SK-N-SH (cell line): ENCODE measurements around the gene GPATCH1. TPM values are rescaled to one million over a fixed set of nuclear protein-coding genes. Genes with fewer than 3 reads are reported as not detected.

Experiments
- CTCF ChIA-PET: fragments of 300-600, 350-600 bp; formaldehyde crosslinking; extraction: SDS; loops from one replicate; lab custom pipeline; 2021; lab: Yijun Ruan, JAX
- POLR2A ChIA-PET: fragments of 350-600 bp; sonication (Branson Sonifier 250); formaldehyde crosslinking; extraction: SDS; loops from one replicate; lab custom pipeline; 2020; ENCODE audit warnings: antibody characterized with exemption, inconsistent platforms; lab: Yijun Ruan, JAX
- DNase-seq: peaks from one replicate; pipeline ENCODE4 v3.0.0; 2012
- H2AFZ ChIP-seq: fragments of 200-600 bp; sonication (generic); 2 replicates; pipeline ENCODE4 v1.8.1; 2016; ENCODE audit warnings: antibody characterized with exemption, mild to moderate bottlenecking, low read depth
- H3F3A ChIP-seq: fragments of 200-600 bp; sonication (generic); replicated peaks from 2 replicates; pipeline ENCODE3; 2016; ENCODE audit warnings: antibody characterized with exemption, mild to moderate bottlenecking; ENCODE audit not compliant: insufficient read depth
- H3K27ac ChIP-seq, 2 experiments: fragments of 200-500 bp in 1 of 2; fragments of 200-600 bp in 1 of 2; sonication (Bioruptor generic) in 1 of 2; sonication (generic), shearing (Covaris generic) in 1 of 2; 2 replicates each; pipeline versions ENCODE4 v1.5.1 to v1.6.1; 2014 to 2016; ENCODE audit warnings: low read depth in 2 of 2, inconsistent platforms in 1 of 2, low read length in 1 of 2, mild to moderate bottlenecking in 1 of 2, mixed read lengths in 1 of 2
- H3K27me3 ChIP-seq: fragments of 200-600 bp; sonication (generic), shearing (Covaris generic); 2 replicates; pipeline ENCODE4 v1.6.1; 2016; ENCODE audit warnings: mixed run types; ENCODE audit not compliant: insufficient read depth
- H3K36me3 ChIP-seq, 2 experiments: fragments of 200-500 bp in 1 of 2; fragments of 200-600 bp in 1 of 2; sonication (Bioruptor generic) in 1 of 2; sonication (generic) in 1 of 2; replicated peaks in 1 of 2; 2 replicates each; pipeline versions ENCODE3 to v1.5.1; 2014 to 2016; ENCODE audit warnings: low read length in 1 of 2, mild to moderate bottlenecking in 1 of 2; ENCODE audit not compliant: insufficient read depth in 2 of 2, control insufficient read depth in 1 of 2
- H3K4me1 ChIP-seq, 2 experiments: fragments of 200-500 bp in 1 of 2; fragments of 200-600 bp in 1 of 2; sonication (Bioruptor generic) in 1 of 2; sonication (generic), shearing (Covaris generic) in 1 of 2; 2 replicates each; pipeline versions ENCODE4 v1.5.1 to v1.6.1; 2014 to 2016; ENCODE audit warnings: low read depth in 1 of 2, low read length in 1 of 2, mixed run types in 1 of 2; ENCODE audit not compliant: insufficient read depth in 2 of 2, control insufficient read depth in 1 of 2
- H3K4me2 ChIP-seq: fragments of 200-600 bp; sonication (generic), shearing (Covaris generic); 2 replicates; pipeline ENCODE4 v1.6.1; 2017; ENCODE audit warnings: mixed run types
- H3K4me3 ChIP-seq, 2 experiments: fragments of 200-500 bp in 1 of 2; fragments of 200-600 bp in 1 of 2; sonication (Bioruptor generic) in 1 of 2; sonication (generic), shearing (Covaris generic) in 1 of 2; 2 replicates each; pipeline versions ENCODE4 v1.5.1 to v1.8.1; 2014 to 2016; ENCODE audit warnings: low read depth in 2 of 2, inconsistent platforms in 1 of 2, low read length in 1 of 2, mild to moderate bottlenecking in 1 of 2, mixed read lengths in 1 of 2, moderate library complexity in 1 of 2
- H3K79me2 ChIP-seq: fragments of 200-600 bp; sonication (generic); 2 replicates; pipeline ENCODE4 v1.8.1; 2017; ENCODE audit warnings: mild to moderate bottlenecking; ENCODE audit not compliant: insufficient read depth
- H3K9ac ChIP-seq: fragments of 200-600 bp; sonication (generic); 2 replicates; pipeline ENCODE4 v1.6.1; 2017; ENCODE audit warnings: mixed run types
- H3K9me2 ChIP-seq: fragments of 200-600 bp; sonication (generic); 2 replicates; pipeline ENCODE4 v1.6.1; 2017; ENCODE audit warnings: mixed run types
- H3K9me3 ChIP-seq: fragments of 200-600 bp; sonication (generic); 2 replicates; pipeline ENCODE4 v1.6.1; 2017; ENCODE audit warnings: mixed run types, mild to moderate bottlenecking, moderate library complexity
- H4K20me1 ChIP-seq: fragments of 200-600 bp; sonication (generic); 2 replicates; pipeline ENCODE4 v1.6.1; 2017; ENCODE audit warnings: mild to moderate bottlenecking, mixed run types; ENCODE audit not compliant: insufficient read depth
- EP300 ChIP-seq, 2 experiments: IDR thresholded peaks; 2 replicates each; pipeline versions ENCODE4 v1.4.0 to v1.6.1; 2012; ENCODE audit warnings: borderline replicate concordance in 1 of 2, low read depth in 1 of 2, low read length in 1 of 2
- FOXJ3 ChIP-seq: sonication (generic); formaldehyde crosslinking; IDR thresholded peaks from 2 replicates; pipeline ENCODE4 v1.5.1; 2020; ENCODE audit warnings: mild to moderate bottlenecking, missing genetic modification reagents
- FOXM1 ChIP-seq: IDR thresholded peaks from 2 replicates; pipeline ENCODE4 v1.4.0; 2012; ENCODE audit warnings: low read depth, mild to moderate bottlenecking
- GATA2 ChIP-seq: sonication (generic); formaldehyde crosslinking; IDR thresholded peaks from 2 replicates; pipeline ENCODE4 v1.5.0; 2020; ENCODE audit warnings: mild to moderate bottlenecking, missing genetic modification reagents
- IRF3 ChIP-seq: fragments of 150-350 bp; IDR thresholded peaks from 2 replicates; pipeline ENCODE4 v1.6.1; 2016; ENCODE audit warnings: mild to moderate bottlenecking, low read depth, low read length
- MAX ChIP-seq: IDR thresholded peaks from 2 replicates; pipeline ENCODE4 v1.4.0; 2012; ENCODE audit warnings: low read depth
- MEF2A ChIP-seq: IDR thresholded peaks from 2 replicates; pipeline ENCODE4 v1.4.0; 2012; ENCODE audit warnings: low read depth, borderline replicate concordance
- MXI1 ChIP-seq: IDR thresholded peaks from 2 replicates; pipeline ENCODE4 v1.6.1; 2012; ENCODE audit warnings: mild to moderate bottlenecking, low read depth, low read length, improper control_type of control experiment
- NRF1 ChIP-seq: IDR thresholded peaks from 2 replicates; pipeline ENCODE4 v1.6.1; 2012; ENCODE audit warnings: low read depth, mild to moderate bottlenecking, low read length
- RAD21 ChIP-seq: IDR thresholded peaks from 2 replicates; pipeline ENCODE4 v1.6.1; 2012; ENCODE audit warnings: mild to moderate bottlenecking, low read length
- RFX5 ChIP-seq: IDR thresholded peaks from 2 replicates; pipeline ENCODE4 v1.6.1; 2012; ENCODE audit warnings: mild to moderate bottlenecking, improper control_type of control experiment, low read length
- RXRA ChIP-seq: IDR thresholded peaks from 2 replicates; pipeline ENCODE4 v1.4.0; 2012; ENCODE audit warnings: low read depth, mild to moderate bottlenecking, borderline replicate concordance
- SIN3A ChIP-seq: IDR thresholded peaks from 2 replicates; pipeline ENCODE4 v1.6.1; 2012; ENCODE audit warnings: low read depth, mild to moderate bottlenecking, low read length, moderate library complexity, borderline replicate concordance
- TCF12 ChIP-seq: IDR thresholded peaks from 2 replicates; pipeline ENCODE4 v1.4.0; 2012
- TEAD4 ChIP-seq: IDR thresholded peaks from 2 replicates; pipeline ENCODE4 v1.4.0; 2012; ENCODE audit warnings: mild to moderate bottlenecking, borderline replicate concordance; ENCODE audit not compliant: insufficient read depth
- USF1 ChIP-seq: IDR thresholded peaks from 2 replicates; pipeline ENCODE4 v1.4.0; 2012; ENCODE audit warnings: low read depth, borderline replicate concordance
- USF2 ChIP-seq: fragments of 150-350 bp; IDR thresholded peaks from 2 replicates; pipeline ENCODE4 v1.6.1; 2017; ENCODE audit warnings: antibody characterized with exemption, low read length, low read depth, borderline replicate concordance
- YY1 ChIP-seq: IDR thresholded peaks from 2 replicates; pipeline ENCODE4 v1.4.0; 2012; ENCODE audit warnings: low read depth, mild to moderate bottlenecking
- WGBS: methylation state at CpG from one replicate; pipeline ENCODE4 v1.1.6; 2017; ENCODE audit warnings: low lambda C conversion rate; 5-methylcytosine and 5-hydroxymethylcytosine counted together
- polyA plus RNA-seq, 3 experiments: library from polyadenylated mRNA; depleted of rRNA; stranded (reverse); fragments of >200 nt; gene quantifications; 2 replicates each; pipeline ENCODE4 v1.2.3, GENCODE V29; 2012

Gene GPATCH1
- polyA plus RNA-seq, 1 of the 3 experiments (the other 2 are of a cell fraction): 5.9 TPM

GRCh38 chr19:33102893-33103292 is 21.9 kb downstream of the GPATCH1 start:
- Histone ChIP-seq H3K4me1 (peaks cover 0 to 2% of the 10 kb centered on the region in 2 experiments; a peak in 1 of 4 replicates), H3K27ac (no peak overlapping the region), H3K4me2 (no peak overlapping the region), H2AFZ (no peak overlapping the region), H3K9me3 (no peaks in the 10 kb centered on the region), H3K27me3 (no peaks in the 10 kb centered on the region), H4K20me1 (no peaks in the 10 kb centered on the region), H3K4me3 (no peak overlapping the region), H3K9me2 (no peaks in the 10 kb centered on the region), H3K9ac (no peak overlapping the region), H3F3A (no peaks in the 10 kb centered on the region), H3K36me3 (peaks cover 24 to 32% of the 10 kb centered on the region in 2 experiments), H3K79me2 (no peaks in the 10 kb centered on the region)
- POLR2A ChIA-PET: no interaction called here
- no peak for DNase-seq
- 92% methylated on average over 6 of the region's 6 CpGs for WGBS
- CTCF ChIA-PET: interaction anchor here (0.6 to 1.5 kb wide), 2 partner anchors 127 to 170 kb away, joined by 3 to 6 read pairs; no protein-coding TSS in a partner anchor
- TF ChIP-seq TEAD4 (no peak), RXRA (no peak), MEF2A (no peak), EP300 (IDR thresholded peaks at IDR 0.05; ENCODE audit: borderline replicate concordance in 1 of 2, low read depth in 1 of 2, low read length in 1 of 2) (no peak), RAD21 (no peak), RFX5 (no peak), GATA2 (CRISPR knock-in tag) (no peak), MXI1 (no peak), SIN3A (no peak), USF1 (no peak), IRF3 (no peak), NRF1 (no peak), MAX (no peak), FOXM1 (no peak), TCF12 (no peak), YY1 (no peak), FOXJ3 (CRISPR knock-in tag) (no peak), USF2 (no peak)
